HepG2 (cell line): Measurements from ENCODE around the gene SESN1. TPM values are rescaled to one million over a fixed set of nuclear protein-coding genes. Genes with fewer than 3 reads are reported as not detected.

Experiments used
- CAMTA2 ChIP-seq: sonication (generic); formaldehyde crosslinking; IDR thresholded peaks from 2 replicates; pipeline ENCODE4 v1.4.0; 2020; ENCODE audit warnings: mild to moderate bottlenecking, missing genetic modification reagents, borderline replicate concordance
- HIVEP1 ChIP-seq: sonication (generic); formaldehyde crosslinking; IDR thresholded peaks from 2 replicates; pipeline ENCODE4 v1.4.0; 2020; ENCODE audit warnings: mild to moderate bottlenecking, missing genetic modification reagents
- HNF4G ChIP-seq, 2 experiments: sonication (generic) in 1 of 2; formaldehyde crosslinking in 1 of 2; IDR thresholded peaks; 2 replicates each; pipeline versions ENCODE4 v1.4.0 to v1.6.1; 2011 to 2020; ENCODE audit warnings: borderline replicate concordance in 2 of 2, low read depth in 2 of 2, mild to moderate bottlenecking in 2 of 2, low read length in 1 of 2, missing genetic modification reagents in 1 of 2, moderate library complexity in 1 of 2
- MTA1 ChIP-seq: sonication (generic); formaldehyde crosslinking; IDR thresholded peaks from 2 replicates; pipeline ENCODE4 v1.4.0; 2020; ENCODE audit warnings: missing genetic modification reagents, mild to moderate bottlenecking, borderline replicate concordance
- NR2F1 ChIP-seq, 2 experiments: fragments of 450-650 bp in 1 of 2; formaldehyde crosslinking in 1 of 2; IDR thresholded peaks; 2 replicates each; pipeline versions ENCODE4 v1.5.0 to v1.6.1; 2016 to 2020; ENCODE audit warnings: mild to moderate bottlenecking in 1 of 2, missing compliant biosample characterization in 1 of 2, missing genetic modification reagents in 1 of 2, moderate library complexity in 1 of 2
- REST ChIP-seq, 2 experiments: IDR thresholded peaks; 2 replicates each; pipeline ENCODE4 v1.6.1; 2011 to 2012; ENCODE audit warnings: low read length in 2 of 2, borderline replicate concordance in 1 of 2, low read depth in 1 of 2, mild to moderate bottlenecking in 1 of 2, moderate library complexity in 1 of 2
- TCF7L2 ChIP-seq: IDR thresholded peaks from 2 replicates; pipeline ENCODE4 v1.6.1; 2011; ENCODE audit warnings: mild to moderate bottlenecking, low read depth, low read length, moderate library complexity
- U2AF2 ChIP-seq: fragments of 200-400 bp; formaldehyde crosslinking; IDR thresholded peaks from 2 replicates; pipeline ENCODE4 v1.6.1; 2017; ENCODE audit warnings: low read depth, mild to moderate bottlenecking, low read length
- ZNF558 ChIP-seq: sonication (generic); formaldehyde crosslinking; IDR thresholded peaks from 2 replicates; pipeline ENCODE4 v1.9.0; 2022; ENCODE audit warnings: mild to moderate bottlenecking, missing genetic modification reagents, borderline replicate concordance
- ZNF562 ChIP-seq: sonication (generic); formaldehyde crosslinking; IDR thresholded peaks from 2 replicates; pipeline ENCODE4 v1.8.0; 2022; ENCODE audit warnings: missing genetic modification reagents, borderline replicate concordance
- ZNF639 ChIP-seq: conservative IDR thresholded peaks from 2 replicates; pipeline ENCODE4 v1.6.1; 2018; ENCODE audit warnings: missing genetic modification reagents
- ZNF646 ChIP-seq: sonication (generic); formaldehyde crosslinking; IDR thresholded peaks from 2 replicates; pipeline ENCODE4 v1.9.0; 2021; ENCODE audit warnings: mild to moderate bottlenecking, missing genetic modification reagents
- ZNF749 ChIP-seq: sonication (generic); formaldehyde crosslinking; IDR thresholded peaks from 2 replicates; pipeline ENCODE4 v1.8.0; 2022; ENCODE audit warnings: mild to moderate bottlenecking, missing genetic modification reagents, moderate library complexity, borderline replicate concordance
- ZNF776 ChIP-seq: sonication (generic); formaldehyde crosslinking; IDR thresholded peaks from 2 replicates; pipeline ENCODE4 v1.4.0; 2020; ENCODE audit warnings: mild to moderate bottlenecking, missing genetic modification reagents
- ZNF883 ChIP-seq: sonication (generic); formaldehyde crosslinking; IDR thresholded peaks from 2 replicates; pipeline ENCODE4 v1.5.1; 2020; ENCODE audit warnings: mild to moderate bottlenecking, missing genetic modification reagents; ENCODE audit errors: not compliant biosample characterization
- polyA plus RNA-seq, 8 experiments: library from polyadenylated mRNA; depleted of rRNA in 3 of 8; stranded (reverse) in 7 of 8; unstranded in 1 of 8; fragments of >200 nt; fragmentation: Illumina TruSeq in 4 of 8; extraction: Trizol in 4 of 8; gene quantifications; 2 replicates each; pipeline versions ENCODE4 v1.2.1 to v1.2.3, GENCODE V29; 2011 to 2016; ENCODE audit warnings: low read depth in 4 of 8, missing spikeins in 1 of 8, mixed read lengths in 1 of 8; ENCODE audit not compliant: insufficient read depth in 1 of 8
- total RNA-seq, 5 experiments: library from RNA; depleted of rRNA; stranded (reverse); fragments of >200 nt; fragmentation: Illumina TruSeq; extraction: Trizol; gene quantifications; 2 replicates each; pipeline ENCODE4 v1.2.3, GENCODE V29; 2016; ENCODE audit warnings: low read depth in 1 of 5

SESN1 gene
- total and polyA plus RNA-seq, 2 of the 13 experiments (the other 11 are each of a cell fraction or from before 2014, with no cell fraction given), result 24.9 to 44.7 TPM

GRCh38 chr6:109094416-109095035, at the start of gene SESN1 (continued):
- TF ChIP-seq ZNF646 (CRISPR knock-in tag) (no peak), ZNF776 (CRISPR knock-in tag) (0 out of 2 replicates have a peak, but pooled peaks have one; percentile 48), HIVEP1 (CRISPR knock-in tag) (no peak), ZNF883 (peak; percentile 84), ZNF639 (CRISPR knock-in tag) (peak; percentile 75; the same call in 1 of the 2 replicates), CAMTA2 (CRISPR knock-in tag) (peak; percentile 53; the same call in 1 of the 2 replicates), MTA1 (0 out of 2 replicates have a peak, but pooled peaks have one; percentile 12), ZNF749 (peak; percentile 63; the same call in 1 of the 2 replicates), ZNF558 (no peak), REST (IDR thresholded peaks at IDR 0.05; ENCODE audit: borderline replicate concordance in 1 of 2, low read depth in 1 of 2, low read length in 2 of 2) (no peak), U2AF2 (no peak), TCF7L2 (no peak), ZNF562 (CRISPR knock-in tag) (no peak), NR2F1 (CRISPR knock-in tag; IDR thresholded peaks at IDR 0.05) (0 out of 4 replicates have a peak, but pooled peaks of 1 of the 2 experiments have one; percentile 24), HNF4G (IDR thresholded peaks at IDR 0.05; ENCODE audit: borderline replicate concordance, low read depth, low read length) (no peak), HNF4G (CRISPR knock-in tag; IDR thresholded peaks at IDR 0.05; ENCODE audit: borderline replicate concordance, low read depth) (no peak; the same call in 1 of the 2 replicates)
